T-helper 1 cell treated with Interleukin-12 subunit alpha and Interleukin-12 subunit beta and Interleukin-4 antibody, amounts not matched to agents 30 μg/mL and 1 μg/mL, for 36 hours (primary cell): ENCODE results near the gene MICA.

Source experiments
- H3K27ac Mint-ChIP-seq: one replicate; pipeline ENCODE4 v1.8.0; 2021; ENCODE audit warnings: mild to moderate bottlenecking, mixed read lengths
- H3K27me3 Mint-ChIP-seq: one replicate; pipeline ENCODE4 v1.8.0; 2021; ENCODE audit warnings: low read depth, mixed read lengths
- H3K36me3 Mint-ChIP-seq: one replicate; pipeline ENCODE4 v1.8.0; 2021; ENCODE audit warnings: low read depth, mixed read lengths
- H3K4me1 Mint-ChIP-seq: one replicate; pipeline ENCODE4 v1.8.0; 2021; ENCODE audit warnings: low read depth, mixed read lengths
- H3K4me3 Mint-ChIP-seq: one replicate; pipeline ENCODE4 v1.8.0; 2021; ENCODE audit warnings: mild to moderate bottlenecking, moderate library complexity, mixed read lengths
- H3K9me3 Mint-ChIP-seq: one replicate; pipeline ENCODE4 v1.8.0; 2021; ENCODE audit warnings: mixed read lengths

Gene MICA

DNA sequence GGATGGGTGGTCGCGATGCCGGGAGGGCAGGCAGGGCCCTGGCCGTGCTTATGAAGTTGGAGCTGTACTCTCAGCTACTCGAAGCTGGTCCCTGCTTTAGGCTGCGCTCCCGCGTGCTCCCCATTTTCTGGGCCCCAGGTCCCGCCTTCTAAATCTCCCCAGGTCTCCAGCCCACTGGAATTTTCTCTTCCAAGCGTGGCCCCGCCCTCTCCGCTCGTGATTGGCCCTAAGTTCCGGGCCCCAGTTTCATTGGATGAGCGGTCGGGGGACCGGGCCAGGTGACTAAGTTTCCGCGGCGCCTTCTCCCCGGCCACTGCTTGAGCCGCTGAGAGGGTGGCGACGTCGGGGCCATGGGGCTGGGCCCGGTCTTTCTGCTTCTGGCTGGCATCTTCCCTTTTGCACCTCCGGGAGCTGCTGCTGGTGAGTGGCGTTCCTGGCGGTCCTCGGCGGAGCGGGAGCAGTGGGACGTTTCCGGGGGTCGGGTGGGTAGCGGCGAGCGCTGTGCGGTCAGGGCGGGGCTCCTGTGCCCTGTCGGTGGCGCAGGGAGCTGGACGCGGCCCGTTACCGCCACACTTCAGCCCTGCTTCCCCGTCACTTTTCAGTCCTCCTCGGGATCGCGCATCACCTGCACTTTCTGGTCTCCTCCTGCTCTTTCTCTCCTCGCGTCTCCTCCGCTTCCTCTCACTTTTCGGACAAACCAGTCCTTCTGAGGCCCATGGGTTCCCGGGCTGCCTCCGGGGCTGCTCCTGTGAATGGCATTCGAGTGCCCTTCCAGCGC, at the start of gene MICA:
MICA (plus strand) TSS at position 313 of the 778 bp plus-strand sequence; CDS start at position 351, 38 bp downstream.
- Mint-ChIP-seq H3K4me3 (peak within 1 kb of the TSS; percentile 92), H3K27me3 (peaks cover 3% of the 10 kb centered on the region), H3K36me3 (peaks cover 6% of the 10 kb centered on the region), H3K9me3 (no peaks in the 10 kb centered on the region), H3K4me1 (peaks cover 53% of the 10 kb centered on the region), H3K27ac (peak within 1 kb of the TSS; percentile 82)

DNA sequence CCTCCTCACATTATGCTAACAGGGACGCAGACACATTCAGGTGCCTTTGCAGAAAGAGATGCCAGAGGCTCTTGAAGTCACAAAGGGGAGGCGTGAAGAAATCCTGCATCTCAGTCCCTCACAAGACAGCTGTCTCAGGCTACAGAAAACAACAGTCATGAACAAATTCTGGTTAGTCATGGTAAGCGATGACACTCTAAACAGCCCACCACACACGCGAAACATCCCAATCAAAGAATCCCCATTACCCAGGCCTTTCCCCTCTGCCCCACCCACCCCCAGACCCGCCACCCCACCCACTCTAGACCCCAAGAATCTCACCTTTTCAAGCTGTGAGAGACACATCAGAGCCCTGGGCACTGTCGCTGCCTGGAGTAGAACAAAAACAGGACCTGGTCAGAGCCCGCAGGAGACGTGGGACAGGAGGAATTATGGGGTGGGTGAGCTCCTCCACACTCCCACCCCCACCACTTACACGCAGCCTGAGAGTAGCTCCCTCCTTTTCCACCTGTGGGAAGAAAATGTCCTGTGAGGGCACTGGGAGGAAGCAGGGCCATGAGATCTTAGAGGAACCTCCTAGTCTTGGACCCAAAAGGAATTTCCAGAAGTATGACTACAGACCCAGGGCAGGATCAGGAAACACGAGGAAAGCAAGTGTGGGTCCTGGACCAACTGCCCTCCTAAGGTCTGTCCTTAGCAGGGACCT, 49.1 kb upstream of the MICA start:
- H3K36me3 Mint-ChIP-seq, result peaks cover 48% of the 10 kb centered on the region
- H3K27me3 Mint-ChIP-seq, result no peaks in the 10 kb centered on the region
- peak overlapping the region; percentile 83 for H3K27ac Mint-ChIP-seq
- no peaks in the 10 kb centered on the region for H3K9me3 Mint-ChIP-seq
- peaks cover 51% of the 10 kb centered on the region for H3K4me1 Mint-ChIP-seq
- peak overlapping the region; percentile 95 for H3K4me3 Mint-ChIP-seq

DNA sequence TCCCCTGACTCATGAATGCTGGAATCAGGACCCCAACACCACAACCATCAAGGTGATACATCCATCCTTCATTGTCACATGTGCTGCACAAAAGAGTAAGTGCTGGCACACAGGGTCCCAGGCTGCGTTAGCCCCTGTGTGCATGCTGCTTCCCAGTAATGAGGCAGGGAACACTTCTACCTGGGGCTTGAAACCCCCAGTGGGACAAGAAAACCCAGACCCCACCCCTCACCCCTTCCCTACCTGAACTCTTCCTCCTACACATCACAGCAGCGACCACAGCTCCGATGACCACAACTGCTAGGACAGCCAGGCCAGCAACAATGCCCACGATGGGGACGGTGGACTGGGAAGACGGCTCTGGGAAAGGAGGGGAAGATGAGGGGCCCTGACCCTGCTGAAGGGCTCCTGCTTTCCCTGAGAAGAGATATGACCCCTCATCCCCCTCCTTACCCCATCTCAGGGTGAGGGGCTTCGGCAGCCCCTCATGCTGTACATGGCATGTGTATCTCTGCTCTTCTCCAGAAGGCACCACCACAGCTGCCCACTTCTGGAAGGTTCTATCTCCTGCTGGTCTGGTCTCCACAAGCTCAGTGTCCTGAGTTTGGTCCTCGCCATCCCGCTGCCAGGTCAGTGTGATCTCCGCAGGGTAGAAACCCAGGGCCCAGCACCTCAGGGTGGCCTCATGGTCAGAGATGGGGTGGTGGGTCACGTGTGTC, 48.4 kb upstream of the MICA start:
- Mint-ChIP-seq H3K27ac (peak overlapping the region; percentile 83), H3K9me3 (no peaks in the 10 kb centered on the region), H3K4me1 (peaks cover 54% of the 10 kb centered on the region), H3K4me3 (peak overlapping the region; percentile 95), H3K27me3 (no peaks in the 10 kb centered on the region), H3K36me3 (peaks cover 48% of the 10 kb centered on the region)

DNA sequence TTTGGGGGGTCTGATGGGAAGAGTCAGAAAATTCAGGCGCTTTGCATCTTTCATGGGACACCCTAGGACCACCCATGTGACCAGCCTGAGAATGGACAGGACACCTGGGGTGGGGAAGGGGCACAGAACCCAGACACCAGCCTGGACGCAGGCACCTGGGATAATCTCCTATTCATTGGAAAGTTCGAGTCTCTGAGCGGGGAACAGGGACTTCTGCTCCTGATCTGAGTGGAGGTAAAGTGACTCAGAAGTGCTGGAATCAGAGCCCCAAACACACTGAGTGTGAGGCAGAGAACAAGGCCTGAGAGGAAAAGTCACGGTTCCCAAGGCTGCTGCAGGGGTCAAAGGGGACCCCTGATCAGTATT, 47.8 kb upstream of the MICA start:
- peaks cover 51% of the 10 kb centered on the region for H3K36me3 Mint-ChIP-seq
- peaks cover 56% of the 10 kb centered on the region for H3K4me1 Mint-ChIP-seq
- peaks cover 4% of the 10 kb centered on the region for H3K9me3 Mint-ChIP-seq
- H3K4me3 Mint-ChIP-seq, result peak overlapping the region; percentile 95
- no peaks in the 10 kb centered on the region for H3K27me3 Mint-ChIP-seq
- peak overlapping the region; percentile 83 for H3K27ac Mint-ChIP-seq

DNA sequence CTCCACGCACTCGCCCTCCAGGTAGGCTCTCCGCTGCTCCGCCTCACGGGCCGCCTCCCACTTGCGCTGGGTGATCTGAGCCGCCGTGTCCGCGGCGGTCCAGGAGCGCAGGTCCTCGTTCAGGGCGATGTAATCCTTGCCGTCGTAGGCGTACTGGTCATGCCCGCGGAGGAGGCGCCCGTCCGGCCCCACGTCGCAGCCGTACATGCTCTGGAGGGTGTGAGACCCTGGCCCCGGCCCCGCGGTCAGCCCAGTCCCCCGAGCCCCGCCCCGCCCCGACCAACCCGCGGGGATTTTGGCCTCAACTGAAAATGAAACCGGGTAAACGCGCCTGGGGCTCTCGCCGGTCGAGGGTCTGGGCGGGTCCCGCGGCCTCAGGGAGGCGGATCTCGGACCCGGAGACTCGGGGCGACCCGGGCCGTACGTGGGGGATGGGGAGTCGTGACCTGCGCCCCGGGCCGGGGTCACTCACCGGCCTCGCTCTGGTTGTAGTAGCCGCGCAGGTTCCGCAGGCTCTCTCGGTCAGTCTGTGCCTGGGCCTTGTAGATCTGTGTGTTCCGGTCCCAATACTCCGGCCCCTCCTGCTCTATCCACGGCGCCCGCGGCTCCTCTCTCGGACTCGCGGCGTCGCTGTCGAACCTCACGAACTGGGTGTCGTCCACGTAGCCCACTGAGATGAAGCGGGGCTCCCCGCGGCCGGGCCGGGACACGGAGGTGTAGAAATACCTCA, 47.0 kb upstream of the MICA start:
- H3K27ac Mint-ChIP-seq, result peak overlapping the region; percentile 99
- peaks cover 3% of the 10 kb centered on the region for H3K27me3 Mint-ChIP-seq
- H3K36me3 Mint-ChIP-seq, result peaks cover 55% of the 10 kb centered on the region
- peak overlapping the region; percentile 95 for H3K4me3 Mint-ChIP-seq
- H3K4me1 Mint-ChIP-seq, result peaks cover 54% of the 10 kb centered on the region
- peaks cover 8% of the 10 kb centered on the region for H3K9me3 Mint-ChIP-seq

DNA sequence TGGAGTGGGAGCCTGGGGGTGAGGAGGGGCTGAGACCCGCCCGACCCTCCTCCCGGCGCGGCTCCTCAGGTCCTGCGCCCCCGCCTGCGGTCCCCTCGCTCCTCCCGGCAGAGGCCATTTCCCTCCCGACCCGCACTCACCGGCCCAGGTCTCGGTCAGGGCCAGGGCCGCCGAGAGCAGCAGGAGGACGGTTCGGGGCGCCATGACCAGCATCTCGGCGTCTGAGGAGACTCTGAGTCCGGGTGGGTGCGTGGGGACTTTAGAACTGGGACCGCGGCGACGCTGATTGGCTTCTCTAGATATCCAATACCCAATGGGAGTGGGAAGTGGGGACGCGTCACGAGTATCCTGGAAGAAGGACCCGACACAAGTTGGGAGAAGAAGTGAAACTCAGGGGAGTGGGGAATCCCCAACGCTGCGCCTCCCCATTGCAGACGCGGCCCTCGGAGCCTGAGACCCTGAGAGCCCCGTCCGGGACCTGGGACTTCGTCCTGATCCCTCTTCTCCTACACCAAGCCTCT, 46.4 kb upstream of the MICA start, which contains the start of gene HLA-B:
HLA-B (minus strand) TSS at position 234 of the 521 bp plus-strand sequence; CDS start at position 213, 21 bp downstream.
- peaks cover 54% of the 10 kb centered on the region for H3K36me3 Mint-ChIP-seq
- H3K9me3 Mint-ChIP-seq, result peaks cover 8% of the 10 kb centered on the region
- H3K27me3 Mint-ChIP-seq, result peaks cover 6% of the 10 kb centered on the region
- H3K4me3 Mint-ChIP-seq, result peak within 1 kb of the TSS; percentile 95
- H3K4me1 Mint-ChIP-seq, result peaks cover 52% of the 10 kb centered on the region
- peak within 1 kb of the TSS; percentile 99 for H3K27ac Mint-ChIP-seq

DNA sequence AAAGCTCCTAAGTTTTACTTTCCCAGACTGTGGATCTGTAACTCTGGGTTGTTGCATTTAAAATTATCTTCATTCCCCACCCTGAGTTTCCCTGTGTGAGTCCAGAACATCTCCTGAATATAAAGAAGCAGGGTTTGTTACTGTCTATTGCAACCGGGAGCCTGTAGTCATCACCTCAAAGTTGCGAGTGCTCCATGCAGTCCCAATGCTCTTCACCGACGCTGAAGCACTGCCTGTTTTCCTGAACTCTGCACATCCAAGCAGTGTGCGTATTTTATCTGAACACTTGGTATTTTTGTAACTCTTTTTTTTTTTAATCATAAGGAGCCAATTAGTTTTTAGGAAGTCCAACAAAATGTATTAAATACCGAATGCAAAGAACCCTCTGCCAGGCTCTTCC, 45.5 kb upstream of the MICA start:
- Mint-ChIP-seq H3K4me1 (peaks cover 43% of the 10 kb centered on the region), H3K4me3 (peak overlapping the region; percentile 95), H3K27ac (peak overlapping the region; percentile 99), H3K27me3 (peaks cover 14% of the 10 kb centered on the region), H3K9me3 (peaks cover 8% of the 10 kb centered on the region), H3K36me3 (peaks cover 46% of the 10 kb centered on the region)

DNA sequence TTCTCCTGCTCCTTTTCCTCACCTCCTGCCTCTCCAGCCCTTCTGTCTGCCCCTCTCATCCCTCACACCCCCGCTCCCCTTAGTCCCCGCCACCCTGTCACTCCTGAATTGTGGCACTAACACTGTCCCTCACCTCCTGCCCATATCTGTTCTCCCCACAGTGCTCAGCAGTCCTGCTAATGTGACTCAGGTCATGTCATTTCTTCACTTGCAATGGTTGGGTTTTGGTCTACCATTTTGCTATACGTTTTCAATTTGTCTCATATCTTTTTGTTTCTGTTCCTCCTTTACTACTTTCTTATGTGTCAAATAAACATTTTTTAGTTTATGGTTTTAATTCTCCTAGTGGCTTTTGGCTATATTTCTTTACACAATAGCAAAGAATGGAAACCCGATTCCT, 45.1 kb upstream of the MICA start:
- H3K9me3 Mint-ChIP-seq, result peaks cover 8% of the 10 kb centered on the region
- peak overlapping the region; percentile 95 for H3K4me3 Mint-ChIP-seq
- peaks cover 16% of the 10 kb centered on the region for H3K27me3 Mint-ChIP-seq
- H3K4me1 Mint-ChIP-seq, result peaks cover 41% of the 10 kb centered on the region
- H3K36me3 Mint-ChIP-seq, result peaks cover 42% of the 10 kb centered on the region
- H3K27ac Mint-ChIP-seq, result peak overlapping the region; percentile 99

DNA sequence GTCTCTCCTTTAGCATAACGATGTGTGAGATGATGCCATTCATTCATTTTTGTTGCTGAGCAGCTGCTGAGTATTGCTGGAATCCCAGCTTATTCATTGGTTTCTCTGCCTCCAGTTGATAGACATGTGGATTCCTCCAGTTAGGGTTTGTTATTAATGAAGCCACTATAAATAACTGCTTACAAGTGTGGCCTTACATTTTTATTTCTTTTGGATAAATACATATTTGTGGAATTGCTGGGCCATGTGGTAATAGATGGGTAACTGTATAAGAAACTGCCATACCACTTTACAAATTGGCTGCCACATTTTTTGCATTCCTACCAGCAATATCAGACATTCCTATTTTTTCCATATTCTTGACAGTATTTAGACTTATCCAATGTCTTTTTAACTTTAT, 43.8 kb upstream of the MICA start:
- Mint-ChIP-seq H3K9me3 (peaks cover 8% of the 10 kb centered on the region), H3K4me1 (peaks cover 35% of the 10 kb centered on the region), H3K27ac (no peak overlapping the region), H3K36me3 (peaks cover 29% of the 10 kb centered on the region), H3K27me3 (peaks cover 23% of the 10 kb centered on the region), H3K4me3 (no peak overlapping the region)

DNA sequence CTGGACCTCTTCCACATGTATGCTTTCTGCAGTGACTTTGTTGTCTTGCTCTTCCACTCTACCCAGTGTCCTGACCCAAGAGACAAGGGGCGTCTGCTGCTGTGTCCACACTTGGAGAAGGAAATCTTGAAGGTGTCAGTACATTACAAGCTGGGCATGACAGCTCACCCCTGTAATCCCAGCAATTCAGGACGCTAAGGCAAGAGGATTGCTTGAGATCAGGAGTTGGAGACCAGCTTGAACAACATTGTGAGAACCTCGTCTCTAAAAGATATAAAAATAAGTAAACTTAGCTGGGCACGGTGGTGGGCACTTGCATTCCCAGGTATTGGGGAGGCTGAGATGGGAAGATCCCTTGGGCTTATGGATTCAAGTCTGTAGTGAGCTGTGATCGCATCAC, 40.6 kb upstream of the MICA start:
- Mint-ChIP-seq H3K36me3 (peaks cover 8% of the 10 kb centered on the region), H3K27me3 (peaks cover 33% of the 10 kb centered on the region), H3K9me3 (peaks cover 8% of the 10 kb centered on the region), H3K27ac (no peak overlapping the region), H3K4me3 (no peak overlapping the region), H3K4me1 (peaks cover 31% of the 10 kb centered on the region)

DNA sequence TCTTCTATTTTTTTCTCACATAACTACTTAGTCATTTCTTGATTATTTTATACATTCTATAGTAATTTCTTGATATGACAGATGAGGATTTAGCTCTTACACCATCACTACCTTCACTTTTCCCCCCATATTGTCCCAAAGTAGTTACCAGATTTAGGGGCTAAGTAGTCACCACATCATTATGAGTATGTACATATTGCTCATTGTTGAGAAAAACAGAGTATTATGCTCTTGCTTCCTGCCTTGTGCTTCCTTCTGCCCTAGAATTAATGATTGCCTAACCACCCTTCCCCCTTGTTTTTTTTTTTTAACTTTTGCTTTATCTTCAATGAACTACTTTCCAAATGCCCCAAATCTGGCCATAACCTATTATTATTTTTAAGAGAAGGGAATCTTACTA, 39.6 kb upstream of the MICA start:
- H3K36me3 Mint-ChIP-seq, result peaks cover 8% of the 10 kb centered on the region
- H3K4me1 Mint-ChIP-seq, result peaks cover 21% of the 10 kb centered on the region
- H3K27me3 Mint-ChIP-seq, result peaks cover 44% of the 10 kb centered on the region
- no peak overlapping the region for H3K27ac Mint-ChIP-seq
- H3K9me3 Mint-ChIP-seq, result peaks cover 8% of the 10 kb centered on the region
- no peak overlapping the region for H3K4me3 Mint-ChIP-seq

DNA sequence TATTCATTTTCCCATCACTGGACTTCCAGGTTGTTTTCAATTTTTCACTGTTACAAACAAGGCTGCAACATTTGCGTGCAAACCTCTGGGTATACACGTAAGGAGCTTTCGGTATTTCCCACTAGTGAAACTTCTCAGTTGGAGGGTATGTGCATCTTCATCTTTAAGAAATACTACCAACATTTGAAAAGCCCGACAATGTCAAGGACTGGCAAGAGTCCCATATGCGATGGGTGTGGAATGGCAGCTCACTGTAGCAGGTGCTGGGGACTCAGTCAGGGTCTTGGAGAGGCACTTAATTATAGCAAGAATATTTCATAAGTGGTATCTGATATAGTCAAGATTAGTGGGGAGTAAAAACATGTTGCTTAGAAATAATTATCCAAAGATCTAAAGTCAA, 37.5 kb upstream of the MICA start:
- peaks cover 61% of the 10 kb centered on the region for H3K27me3 Mint-ChIP-seq
- H3K4me3 Mint-ChIP-seq, result no peak overlapping the region
- peaks cover 1% of the 10 kb centered on the region for H3K36me3 Mint-ChIP-seq
- H3K9me3 Mint-ChIP-seq, result peaks cover 1% of the 10 kb centered on the region
- no peak overlapping the region for H3K27ac Mint-ChIP-seq
- peaks cover 14% of the 10 kb centered on the region for H3K4me1 Mint-ChIP-seq

DNA sequence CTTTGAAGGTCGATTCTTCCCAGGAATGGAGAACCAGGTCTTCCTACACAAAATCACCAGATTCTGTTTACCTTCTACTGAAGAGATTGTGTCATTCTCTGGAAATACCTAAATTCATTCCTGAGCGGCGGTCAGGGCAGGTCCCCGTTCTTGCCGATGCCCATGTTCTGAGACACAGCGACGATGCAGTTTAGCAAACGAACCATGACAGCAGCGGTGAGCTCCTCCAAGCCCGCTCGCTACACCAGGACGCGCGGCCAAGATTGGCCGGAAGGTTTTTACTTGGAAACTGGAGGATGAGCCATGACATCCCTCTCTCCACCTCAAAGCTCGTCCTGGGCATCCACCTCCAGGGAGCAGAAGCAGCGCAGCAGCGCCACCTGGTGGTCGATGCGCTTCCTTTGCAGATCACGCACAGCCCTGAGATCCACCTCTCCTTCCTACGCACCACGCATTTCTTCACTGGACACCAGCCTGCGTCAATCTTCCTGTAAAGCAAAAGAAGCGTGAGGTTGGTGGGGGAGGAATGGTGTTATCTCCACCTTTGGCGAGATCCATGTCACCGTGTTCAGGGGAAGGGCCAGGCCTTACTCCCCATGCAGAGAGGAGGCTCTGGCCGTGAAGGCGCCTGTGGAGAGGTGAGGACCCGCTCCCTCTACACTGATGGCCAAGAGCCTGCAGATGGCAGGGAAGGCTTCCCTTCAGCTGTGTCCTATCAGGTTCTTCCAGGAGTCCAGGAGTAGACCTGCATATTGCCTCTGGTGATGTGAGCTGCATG, 36.5 kb upstream of the MICA start:
- H3K36me3 Mint-ChIP-seq, result no peaks in the 10 kb centered on the region
- H3K4me3 Mint-ChIP-seq, result peak overlapping the region; percentile 69
- peaks cover 59% of the 10 kb centered on the region for H3K27me3 Mint-ChIP-seq
- peaks cover 14% of the 10 kb centered on the region for H3K4me1 Mint-ChIP-seq
- H3K27ac Mint-ChIP-seq, result peak overlapping the region; percentile 3
- H3K9me3 Mint-ChIP-seq, result peaks cover 1% of the 10 kb centered on the region
